Jurkat, Clone E6-1 (cell line): ENCODE results near the gene PIGZ.

Experiments used
- DNase-seq: peaks from one replicate; pipeline ENCODE4 v3.0.0-alpha.2; 2011; ENCODE audit warnings: low read depth, low spot score
- H3K4me3 ChIP-seq: 2 replicates; pipeline ENCODE4 v1.5.1; 2011; ENCODE audit warnings: mild to moderate bottlenecking, low read length, control low read depth, moderate library complexity

Gene PIGZ

GRCh38 chr3:196931828-196932587, 36.6 kb downstream of the PIGZ start:
- DNase-seq, result no peak
- H3K4me3 ChIP-seq, result no peak overlapping the region

GRCh38 chr3:196931157-196931556, 37.5 kb downstream of the PIGZ start:
- no peak for DNase-seq
- H3K4me3 ChIP-seq, result no peak overlapping the region

GRCh38 chr3:196927571-196928453, 40.8 kb downstream of the PIGZ start:
- H3K4me3 ChIP-seq, result no peak overlapping the region
- DNase-seq, result peak; percentile 73

GRCh38 chr3:196920733-196921132, 47.9 kb downstream of the PIGZ start:
- DNase-seq, result no peak
- H3K4me3 ChIP-seq, result no peak overlapping the region

GRCh38 chr3:196918968-196919367, 49.7 kb downstream of the PIGZ start:
- no peak for DNase-seq
- H3K4me3 ChIP-seq, result no peak overlapping the region

- H3K4me3 ChIP-seq, result no peak overlapping the region
- no peak for DNase-seq
These were observed 51.6 kb downstream of the PIGZ start for GRCh38 chr3:196916995-196917394.

- DNase-seq, result no peak
- no peak overlapping the region for H3K4me3 ChIP-seq
These were observed 52.4 kb downstream of the PIGZ start for GRCh38 chr3:196916221-196916620.

- no peak overlapping the region for H3K4me3 ChIP-seq
- no peak for DNase-seq
These were observed 53.3 kb downstream of the PIGZ start for GRCh38 chr3:196915375-196915774.

GRCh38 chr3:196914866-196915265, 53.8 kb downstream of the PIGZ start:
- DNase-seq, result no peak
- no peak overlapping the region for H3K4me3 ChIP-seq

- no peak for DNase-seq
- H3K4me3 ChIP-seq, result no peak overlapping the region
These were observed 64.9 kb downstream of the PIGZ start for GRCh38 chr3:196903740-196904139.

- DNase-seq, result no peak
- no peak overlapping the region for H3K4me3 ChIP-seq
These were observed 66.3 kb downstream of the PIGZ start for GRCh38 chr3:196902296-196902695.

GRCh38 chr3:196901768-196902167, 66.9 kb downstream of the PIGZ start:
- no peak overlapping the region for H3K4me3 ChIP-seq
- no peak for DNase-seq
